K562 (cell line): ENCODE data around the gene SIRT5. TPM values are rescaled to one million over a fixed set of nuclear protein-coding genes. Genes with fewer than 3 reads are reported as not detected.

Experiments
- ARID3B ChIP-seq: fragments of 250-450 bp; sonication (Bioruptor Pico); IDR thresholded peaks from 2 replicates; pipeline ENCODE4 v1.4.0; 2020; ENCODE audit warnings: borderline replicate concordance
- CREB3 ChIP-seq: fragments of 450-650 bp; conservative IDR thresholded peaks from 2 replicates; pipeline ENCODE4 v1.6.1; 2016; ENCODE audit warnings: missing genetic modification characterization, low read depth, mild to moderate bottlenecking, missing compliant biosample characterization, moderate library complexity
- ELF1 ChIP-seq: fragments of 200-800 bp; sonication (Bioruptor generic); IDR thresholded peaks from 2 replicates; pipeline ENCODE4 v1.6.1; 2016; ENCODE audit warnings: missing genetic modification characterization, missing compliant biosample characterization
- HCFC1 ChIP-seq: IDR thresholded peaks from 2 replicates; pipeline ENCODE4 v1.6.1; 2012; ENCODE audit warnings: low read depth, low read length, improper control_type of control experiment
- MXD1 ChIP-seq: fragments of 250-450 bp; sonication (Bioruptor Pico); IDR thresholded peaks from 2 replicates; pipeline ENCODE4 v1.8.0; 2021; ENCODE audit warnings: borderline replicate concordance, mild to moderate bottlenecking, moderate library complexity; ENCODE audit not compliant: poor library complexity, severe bottlenecking
- OTX1 ChIP-seq: fragments of 450-650 bp; formaldehyde crosslinking; IDR thresholded peaks from 2 replicates; pipeline ENCODE4 v1.4.0; 2022; ENCODE audit warnings: mild to moderate bottlenecking
- RAD21 ChIP-seq, 2 experiments: fragments of 250-450 bp in 1 of 2; fragments of 450-650 bp in 1 of 2; sonication (Bioruptor Pico) in 1 of 2; formaldehyde crosslinking in 1 of 2; IDR thresholded peaks in 1 of 2; conservative IDR thresholded peaks in 1 of 2; 2 replicates each; pipeline versions ENCODE4 v1.4.0 to v1.8.0; 2020 to 2022; ENCODE audit warnings: mild to moderate bottlenecking in 2 of 2, moderate library complexity in 1 of 2
- SREBF1 ChIP-seq: fragments of 150-350 bp; IDR thresholded peaks from 2 replicates; pipeline ENCODE4 v1.6.1; 2014; ENCODE audit warnings: antibody characterized with exemption, low read depth, low read length, borderline replicate concordance
- TFAP4 ChIP-seq: sonication (generic); formaldehyde crosslinking; IDR thresholded peaks from 2 replicates; pipeline ENCODE4 v1.8.0; 2022; ENCODE audit warnings: missing genetic modification reagents, mild to moderate bottlenecking, moderate library complexity, borderline replicate concordance
- THRA ChIP-seq: fragments of 450-650 bp; IDR thresholded peaks from 2 replicates; pipeline ENCODE4 v1.6.1; 2017; ENCODE audit warnings: mild to moderate bottlenecking, moderate library complexity
- ZNF3 ChIP-seq: fragments of 250-450 bp; sonication (Bioruptor Pico); IDR thresholded peaks from 2 replicates; pipeline ENCODE4 v1.5.0; 2021; ENCODE audit warnings: mild to moderate bottlenecking, moderate library complexity
- ZNF431 ChIP-seq: sonication (generic); formaldehyde crosslinking; IDR thresholded peaks from 2 replicates; pipeline ENCODE4 v1.8.0; 2022; ENCODE audit warnings: mild to moderate bottlenecking, missing genetic modification reagents
- ZNF740 ChIP-seq, 3 experiments: fragments of 200-800 bp in 1 of 3; sonication (Bioruptor generic) in 1 of 3; sonication (generic) in 1 of 3; formaldehyde crosslinking in 1 of 3; IDR thresholded peaks; 2 replicates each; pipeline versions ENCODE4 v1.6.1 to v1.8.0; 2016 to 2022; ENCODE audit warnings: mild to moderate bottlenecking in 2 of 3, missing compliant biosample characterization in 2 of 3, missing genetic modification characterization in 2 of 3, missing genetic modification reagents in 1 of 3
- polyA plus RNA-seq, 8 experiments: library from polyadenylated mRNA; depleted of rRNA in 4 of 8; stranded (reverse) in 5 of 8; unstranded in 3 of 8; fragments of >200 nt; fragmentation: Nextera tagmentation in 2 of 8; fragmentation: Illumina TruSeq in 1 of 8; extraction: Ambion mirVana in 2 of 8; extraction: Trizol in 1 of 8; gene quantifications; 2 replicates each; pipeline versions ENCODE4 v1.2.1 to v1.2.3, GENCODE V29; 2011 to 2014; ENCODE audit warnings: inconsistent platforms in 1 of 8, missing spikeins in 1 of 8
- total RNA-seq, 7 experiments: library from RNA; depleted of rRNA in 6 of 7; stranded (reverse); fragments of >200 nt in 6 of 7; fragmentation: Illumina TruSeq in 2 of 7; extraction: Trizol in 2 of 7; gene quantifications; 2 replicates each; pipeline versions ENCODE4 v1.2.1 to v1.2.3, GENCODE V29; 2011 to 2021; ENCODE audit warnings: low replicate concordance in 1 of 7
- TF ChIP-seq, protein P1 (sequence below): sonication (generic); formaldehyde crosslinking; IDR thresholded peaks from 2 replicates; pipeline ENCODE4 v1.8.0; 2022; ENCODE audit warnings: missing genetic modification reagents, mild to moderate bottlenecking, borderline replicate concordance

The SIRT5 gene
- total and polyA plus RNA-seq, 9 of the 15 experiments (the other 6 are each of a cell fraction or from before 2014, with no cell fraction given): 2.1 to 15.7 (median 11.4) TPM

GRCh38 chr6:13614926-13615791, 40.8 kb downstream of the SIRT5 start, which contains the start of gene NOL7 (continued):
- TF ChIP-seq MXD1 (CRISPR knock-in tag) (peak; percentile 97), ARID3B (CRISPR knock-in tag) (0 out of 2 replicates have a peak, but pooled peaks have one; percentile 58), THRA (no peak), RAD21 (CRISPR knock-in tag; conservative IDR thresholded peaks at IDR 0.05 in 1 of 2, IDR thresholded peaks at IDR 0.05 in 1 of 2) (peak; percentile 20 to 26; a peak in 3 of 4 replicates), ZNF3 (no peak), ZNF431 (CRISPR knock-in tag) (peak; percentile 85), CREB3 (tag) (peak; percentile 71), ZNF740 (CRISPR knock-in tag; IDR thresholded peaks at IDR 0.05) (peak; percentile 44; the same call in 1 of the 2 replicates), ZNF740 (tag; IDR thresholded peaks at IDR 0.05) (no peak), TFAP4 (CRISPR knock-in tag) (peak; percentile 99), OTX1 (peak; percentile 57), HCFC1 (peak; percentile 95), ELF1 (peak; percentile 92), SREBF1 (0 out of 2 replicates have a peak, but pooled peaks have one; percentile 87)
- TF ChIP-seq, protein P1, sequence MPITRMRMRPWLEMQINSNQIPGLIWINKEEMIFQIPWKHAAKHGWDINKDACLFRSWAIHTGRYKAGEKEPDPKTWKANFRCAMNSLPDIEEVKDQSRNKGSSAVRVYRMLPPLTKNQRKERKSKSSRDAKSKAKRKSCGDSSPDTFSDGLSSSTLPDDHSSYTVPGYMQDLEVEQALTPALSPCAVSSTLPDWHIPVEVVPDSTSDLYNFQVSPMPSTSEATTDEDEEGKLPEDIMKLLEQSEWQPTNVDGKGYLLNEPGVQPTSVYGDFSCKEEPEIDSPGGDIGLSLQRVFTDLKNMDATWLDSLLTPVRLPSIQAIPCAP (CRISPR knock-in tag): 0 out of 2 replicates have a peak, but pooled peaks have one; percentile 24
